HG03439 (cell line): ENCODE data around the gene TAS2R60.
A peak's percentile ranks its signal among the peaks of the same experiment; 100 is the strongest.
"Not testable (repeated sequence)": the region's sequence is repeated elsewhere in the genome, so short reads cannot be mapped to it uniquely, and the experiment has no call there.

Experiments
- ATAC-seq: cut with Tn5 transposase; IDR thresholded peaks from one replicate; pipeline ENCODE4 v1.9.1; 2021; ENCODE audit warnings: mild to moderate bottlenecking, moderate library complexity; ENCODE audit not compliant: unreplicated experiment

Gene TAS2R60

GRCh38 chr7:143467724-143468123, 24.5 kb downstream of the TAS2R60 start:
- ATAC-seq: no peak

DNA sequence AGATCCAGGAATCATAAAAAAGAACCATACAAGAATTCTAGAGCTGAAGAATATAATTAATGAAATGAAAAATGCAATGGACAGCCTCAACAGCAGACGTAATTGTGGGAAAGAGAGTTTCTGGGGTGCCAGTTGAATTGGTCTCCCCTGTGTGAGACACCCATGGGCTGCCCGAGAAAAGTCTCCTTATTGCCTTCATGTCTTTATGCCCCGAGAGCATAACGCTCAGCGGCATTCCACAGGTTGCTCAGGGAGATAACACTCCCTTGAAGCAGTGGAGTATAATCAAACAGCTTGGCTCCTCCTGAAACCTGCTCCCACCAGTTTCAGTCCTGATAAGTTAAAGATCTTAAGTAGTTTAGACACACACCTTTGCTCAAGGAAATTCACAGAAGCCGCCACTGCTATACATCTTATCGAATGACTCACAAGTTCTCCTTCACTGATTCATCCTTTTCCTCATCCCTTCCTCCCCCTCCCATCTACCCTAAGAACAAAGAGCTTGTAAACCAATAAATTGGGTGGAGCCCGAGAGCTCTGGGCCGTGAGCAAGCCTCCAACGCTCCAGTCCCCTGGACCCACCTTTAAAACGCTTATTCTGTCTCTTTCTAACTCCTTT, 28.9 kb downstream of the TAS2R60 start:
- ATAC-seq: not testable (repeated sequence)

GRCh38 chr7:143477501-143478150, 34.4 kb downstream of the TAS2R60 start, which contains the start of gene TAS2R41:
TAS2R41 (plus strand) TSS chr7:143477873; CDS start chr7:143477873, 0 bp downstream.
- no peak for ATAC-seq

- no peak for ATAC-seq
Observed at GRCh38 chr7:143479055-143479766, 36.0 kb downstream of the TAS2R60 start.

DNA sequence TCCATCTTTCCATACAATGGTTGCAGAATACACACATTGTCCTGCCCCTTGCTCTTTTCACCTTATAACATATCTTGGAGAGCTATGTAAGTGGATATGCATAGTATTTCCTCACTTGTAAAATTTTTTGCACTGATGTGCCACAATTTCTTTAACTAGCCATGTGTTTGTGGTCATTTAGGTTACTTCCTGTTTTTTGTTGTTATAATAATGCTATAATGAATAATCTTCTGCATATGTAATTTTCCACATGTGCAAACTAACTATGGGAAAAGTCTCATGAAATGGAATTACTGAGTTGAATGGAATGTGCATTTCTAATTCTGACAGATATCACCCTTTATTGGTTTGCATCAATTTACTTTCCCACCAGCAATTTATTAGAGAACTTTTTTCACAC, 37.2 kb downstream of the TAS2R60 start:
- no peak for ATAC-seq

GRCh38 chr7:143484119-143484518, 40.9 kb downstream of the TAS2R60 start:
- no peak for ATAC-seq

DNA sequence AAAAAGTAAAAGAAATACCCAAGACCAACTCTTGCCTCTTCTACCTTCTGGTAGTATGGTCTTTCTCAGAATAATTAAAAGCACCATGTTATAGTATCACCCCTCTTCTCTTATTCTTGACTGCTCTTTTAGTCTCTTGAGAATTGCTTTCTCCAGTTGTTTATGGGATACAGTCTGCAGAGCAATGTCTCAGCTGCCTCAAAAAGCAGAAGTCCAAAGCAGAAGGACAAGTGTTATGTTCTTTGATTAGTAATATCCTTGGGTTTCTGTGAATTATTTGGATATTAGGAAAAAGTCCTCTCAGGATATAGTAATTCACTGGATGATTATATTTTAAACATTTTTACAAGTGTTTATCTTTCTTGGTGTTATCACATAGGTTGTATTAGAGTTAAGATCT, 41.8 kb downstream of the TAS2R60 start:
- ATAC-seq: no peak

DNA sequence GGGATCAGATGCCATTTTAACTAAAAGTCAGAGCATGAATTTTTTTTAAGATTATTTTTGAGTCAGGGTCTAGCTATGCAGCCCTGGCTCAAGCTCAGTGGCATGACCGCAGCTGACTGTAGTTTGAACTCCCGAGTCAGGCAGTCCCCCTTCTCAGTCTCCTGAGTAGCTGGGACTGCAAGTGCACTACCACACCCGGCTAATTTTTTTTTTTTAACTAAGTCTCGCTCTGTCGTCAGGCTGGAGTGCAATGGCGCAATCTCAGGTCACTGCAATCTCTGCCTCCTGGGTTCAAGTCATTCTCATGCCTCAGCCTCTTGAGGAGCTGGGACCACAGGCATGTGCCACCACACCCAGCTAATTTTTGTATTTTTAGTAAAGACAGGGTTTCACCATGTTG, 42.2 kb downstream of the TAS2R60 start:
- no peak for ATAC-seq

GRCh38 chr7:143486266-143486665, 43.0 kb downstream of the TAS2R60 start:
- ATAC-seq: not testable (repeated sequence)

DNA sequence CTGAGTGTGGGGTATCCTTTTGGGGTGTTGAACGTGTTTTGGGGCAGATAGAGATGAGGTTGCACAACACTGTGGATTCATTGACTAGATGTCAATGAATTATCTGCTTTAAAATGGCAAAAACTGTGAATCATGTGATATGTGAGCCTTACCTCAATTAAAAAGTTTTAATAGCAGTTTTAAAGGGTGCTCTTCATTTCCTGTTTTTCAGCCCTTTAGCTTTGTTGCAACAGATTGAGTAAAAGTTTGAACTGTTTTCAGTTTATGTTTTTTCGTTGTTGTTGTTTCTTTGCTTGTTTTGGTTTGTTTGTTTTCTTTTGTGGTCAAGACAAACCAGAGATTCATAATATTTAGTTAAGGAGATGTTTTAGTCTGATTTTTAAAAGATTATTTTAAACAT, 43.8 kb downstream of the TAS2R60 start:
- no peak for ATAC-seq

GRCh38 chr7:143487566-143487965, 44.3 kb downstream of the TAS2R60 start:
- ATAC-seq: no peak

DNA sequence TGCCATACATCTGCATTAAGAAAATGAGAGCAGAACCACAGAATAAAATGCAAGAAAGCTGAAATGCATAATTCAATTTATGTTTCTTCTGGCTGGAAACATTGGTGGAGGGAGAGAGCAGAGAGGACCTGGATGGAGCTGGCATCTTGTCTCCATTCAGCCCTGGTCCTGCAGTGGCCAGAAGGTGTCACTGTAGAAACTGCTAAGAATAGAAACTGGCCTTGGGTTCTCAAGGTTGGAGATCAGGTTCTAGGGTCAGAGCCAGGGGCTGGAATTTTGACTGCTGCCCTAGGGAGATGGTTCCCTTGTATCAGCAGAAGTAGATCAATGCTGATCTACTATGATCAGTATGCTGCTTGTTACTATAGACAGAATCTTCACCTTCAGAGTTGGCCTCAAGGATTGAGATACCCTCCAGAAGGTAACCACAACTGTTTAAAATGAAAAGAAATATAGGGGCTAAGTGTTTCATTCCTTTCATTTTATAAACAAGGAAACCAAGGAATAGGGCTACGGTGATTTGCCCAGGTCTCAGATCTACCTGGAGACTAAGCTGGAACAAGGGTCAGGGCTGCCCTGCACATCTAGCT, 47.6 kb downstream of the TAS2R60 start:
- ATAC-seq: peak; percentile 43

DNA sequence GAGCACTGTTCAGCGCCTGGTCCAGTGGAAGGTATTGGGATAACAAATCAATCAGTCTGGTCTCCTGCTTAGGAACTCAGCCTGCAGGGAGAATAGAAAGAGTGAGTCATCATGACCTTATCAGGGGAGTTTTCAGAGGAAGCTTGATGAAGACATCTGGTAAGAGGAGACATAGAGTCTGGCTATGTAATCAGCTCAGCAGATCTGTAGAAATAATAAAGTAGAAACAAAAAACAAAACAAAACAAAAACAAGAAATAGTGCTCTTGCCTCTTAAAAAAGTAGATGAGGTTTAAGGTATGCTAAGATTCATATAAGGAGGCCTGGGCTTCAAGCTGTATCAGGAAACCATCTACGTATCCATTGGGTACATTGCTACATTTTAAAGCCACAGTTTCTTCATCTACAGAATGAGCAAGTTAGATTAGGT, 48.8 kb downstream of the TAS2R60 start:
- no peak for ATAC-seq

DNA sequence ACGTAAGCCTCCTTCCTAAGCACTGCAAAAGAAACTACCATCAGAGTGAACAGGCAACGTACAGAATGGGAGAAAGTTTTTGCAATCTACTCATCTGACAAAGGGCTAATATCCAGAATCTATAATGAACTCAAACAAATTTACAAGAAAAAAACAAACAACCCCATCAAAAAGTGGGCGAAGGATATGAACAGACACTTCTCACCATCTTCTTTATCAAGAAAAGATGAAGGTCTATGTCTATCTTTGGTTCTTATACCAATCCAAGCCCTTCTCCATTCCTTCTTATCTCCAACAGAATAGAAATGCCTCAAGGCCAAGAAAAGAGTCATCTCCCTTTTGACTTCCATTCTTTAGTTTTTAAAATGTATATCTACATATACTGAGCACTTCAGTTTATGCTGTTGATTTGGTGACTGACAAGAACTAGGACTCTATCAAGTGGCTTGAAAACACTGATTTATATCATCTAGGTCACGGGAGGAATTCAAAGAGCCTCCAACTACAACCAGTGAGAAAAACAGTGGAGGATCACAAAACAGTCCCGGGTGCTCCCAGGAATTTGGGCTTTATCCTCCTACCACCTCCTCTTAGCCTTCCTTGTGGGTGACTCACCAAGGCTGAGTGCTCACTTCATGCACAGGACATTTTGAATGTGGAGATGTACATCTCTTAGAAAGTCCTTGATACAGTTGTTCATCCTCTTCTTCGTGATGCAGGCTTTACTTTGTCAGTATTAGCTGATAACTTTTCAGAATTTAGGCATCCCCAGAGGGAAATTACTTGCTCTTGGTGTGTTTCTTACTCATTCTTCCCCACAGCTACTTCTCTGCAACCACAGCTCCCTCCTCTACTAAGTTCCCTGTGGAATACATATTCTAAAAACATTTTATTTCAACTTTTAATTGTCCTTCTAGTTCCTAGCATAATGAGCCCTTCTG, 49.8 kb downstream of the TAS2R60 start:
- no peak for ATAC-seq

- ATAC-seq: no peak
Observed at GRCh38 chr7:143493751-143494150, 50.5 kb downstream of the TAS2R60 start.
